A549 (cell line): ENCODE results near the gene UBE2S. TPM values are rescaled to one million over a fixed set of nuclear protein-coding genes. Genes with fewer than 3 reads are reported as not detected.

Experiments used
- ATAC-seq, 2 experiments: fragments of 200-7000 bp in 1 of 2; fragments of >200 bp in 1 of 2; cut with Nextera tagmentation in 1 of 2; cut with Tn5 transposase in 1 of 2; 3 replicates each; pipeline versions ENCODE4 v1.8.0 to v1.9.1; 2018 to 2020; ENCODE audit warnings: mild to moderate bottlenecking in 1 of 2, moderate library complexity in 1 of 2
- CTCF ChIA-PET: fragments of 300-600 bp; sonication (Branson Sonifier 250); formaldehyde crosslinking; extraction: SDS; loops from one replicate; lab custom pipeline; 2021; ENCODE audit warnings: antibody characterized with exemption, inconsistent platforms; lab: Yijun Ruan, JAX
- POLR2A ChIA-PET: fragments of 350-600 bp; formaldehyde crosslinking; extraction: SDS; loops from one replicate; lab custom pipeline; 2021; ENCODE audit warnings: antibody characterized with exemption, inconsistent platforms; lab: Yijun Ruan, JAX
- DNase-seq, 2 experiments: peaks; one replicate each; pipeline versions ENCODE4 v3.0.0 to v3.0.0-alpha.2; 2011 to 2016; ENCODE audit warnings: low read depth in 1 of 2, low spot score in 1 of 2
- FAIRE-seq: peaks from 2 replicates; lab custom pipeline; 2011; peaks lifted over from hg19 to GRCh38; lab: Jason Lieb, UNC
- H3K27ac ChIP-seq, 2 experiments: fragments of >200 bp; sonication (Bioruptor Twin); formaldehyde crosslinking; 3 replicates each; pipeline ENCODE4 v1.5.1; 2016 to 2017
- H3K4me1 ChIP-seq: fragments of >200 bp; sonication (Bioruptor Twin); formaldehyde crosslinking; 3 replicates; pipeline ENCODE4 v1.6.1; 2016
- H3K4me2 ChIP-seq: fragments of >200 bp; sonication (Bioruptor Twin); formaldehyde crosslinking; 3 replicates; pipeline ENCODE4 v1.6.1; 2016
- H3K4me3 ChIP-seq: fragments of >200 bp; sonication (Bioruptor Twin); formaldehyde crosslinking; 3 replicates; pipeline ENCODE4 v1.5.1; 2016
- H3K9me3 ChIP-seq: fragments of >200 bp; sonication (Bioruptor Twin); formaldehyde crosslinking; 3 replicates; pipeline ENCODE4 v1.6.1; 2016
- CBX8 ChIP-seq: fragments of 200-600 bp; sonication (generic); IDR thresholded peaks from 2 replicates; pipeline ENCODE4 v1.6.1; 2016
- CHD2 ChIP-seq: fragments of 150-350 bp; IDR thresholded peaks from 2 replicates; pipeline ENCODE4 v1.6.1; 2014; ENCODE audit warnings: low read length; ENCODE audit not compliant: partially characterized antibody
- CHD4 ChIP-seq: fragments of 200-600 bp; sonication (generic); IDR thresholded peaks from 2 replicates; pipeline ENCODE4 v1.6.1; 2016; ENCODE audit warnings: antibody characterized with exemption, mild to moderate bottlenecking, borderline replicate concordance
- FOSB ChIP-seq: fragments of 250-450 bp; sonication (Bioruptor Pico); IDR thresholded peaks from 2 replicates; pipeline ENCODE4 v1.5.0; 2020; ENCODE audit warnings: mild to moderate bottlenecking, moderate library complexity
- HOXA7 ChIP-seq: fragments of 250-450 bp; sonication (Bioruptor Pico); IDR thresholded peaks from 2 replicates; pipeline ENCODE4 v1.5.0; 2020; ENCODE audit warnings: mild to moderate bottlenecking, moderate library complexity
- JUN ChIP-seq, 2 experiments: fragments of >200 bp; sonication (Bioruptor Twin); formaldehyde crosslinking; IDR thresholded peaks; 2 replicates in 1 of 2; 3 replicates in 1 of 2; pipeline ENCODE4 v1.6.1; 2016 to 2017
- JUNB ChIP-seq: fragments of >200 bp; sonication (Bioruptor Twin); formaldehyde crosslinking; IDR thresholded peaks from 2 replicates; pipeline ENCODE4 v1.6.1; 2016
- MAFK ChIP-seq: fragments of 450-650 bp; IDR thresholded peaks from 2 replicates; pipeline ENCODE4 v1.6.1; 2014; ENCODE audit not compliant: partially characterized antibody
- MAZ ChIP-seq: fragments of 150-350 bp; IDR thresholded peaks from 2 replicates; pipeline ENCODE4 v1.6.1; 2014; ENCODE audit warnings: antibody characterized with exemption, low read depth, low read length, borderline replicate concordance
- NR3C1 ChIP-seq: fragments of >200 bp; sonication (Bioruptor Twin); formaldehyde crosslinking; IDR thresholded peaks from 3 replicates; pipeline ENCODE4 v1.6.1; 2017
- RAD21 ChIP-seq, 2 experiments: fragments of >200 bp in 1 of 2; sonication (Bioruptor Twin) in 1 of 2; formaldehyde crosslinking in 1 of 2; IDR thresholded peaks in 1 of 2; conservative IDR thresholded peaks in 1 of 2; 2 replicates in 1 of 2; 3 replicates in 1 of 2; pipeline ENCODE4 v1.6.1; 2012 to 2018; ENCODE audit warnings: inconsistent platforms in 1 of 2
- RNF2 ChIP-seq: fragments of 200-600 bp; sonication (generic); IDR thresholded peaks from 2 replicates; pipeline ENCODE4 v1.6.1; 2016; ENCODE audit warnings: low read depth, mild to moderate bottlenecking, antibody characterized with exemption, moderate library complexity, borderline replicate concordance
- ZFP36 ChIP-seq: fragments of 450-650 bp; IDR thresholded peaks from 2 replicates; pipeline ENCODE4 v1.6.1; 2014; ENCODE audit warnings: borderline replicate concordance; ENCODE audit not compliant: partially characterized antibody
- ZNF302 ChIP-seq: fragments of 250-450 bp; sonication (Bioruptor Pico); IDR thresholded peaks from 2 replicates; pipeline ENCODE4 v1.9.0; 2021; ENCODE audit warnings: inconsistent platforms, mild to moderate bottlenecking, moderate library complexity
- WGBS: methylation state at CpG from one replicate; pipeline ENCODE4 v1.1.6; 2017; ENCODE audit errors: missing lambda C conversion rate; 5-methylcytosine and 5-hydroxymethylcytosine counted together
- polyA plus RNA-seq, 4 experiments: library from polyadenylated mRNA; depleted of rRNA in 3 of 4; stranded (reverse); fragments of >200 nt; fragmentation: RNase III in 1 of 4; extraction: RNeasy Plus Mini Kit Qiagen cat#74134 plus additional on column Dnase treatment in 1 of 4; gene quantifications; 2 replicates in 3 of 4; 3 replicates in 1 of 4; pipeline ENCODE4 v1.2.3, GENCODE V29; 2011 to 2017
- TF ChIP-seq, protein P1 (sequence below): fragments of 250-450 bp; sonication (Bioruptor Pico); IDR thresholded peaks from 2 replicates; pipeline ENCODE4 v1.5.0; 2021; ENCODE audit warnings: mild to moderate bottlenecking, moderate library complexity, borderline replicate concordance
- TF ChIP-seq, protein P2 (sequence below): IDR thresholded peaks from 2 replicates; pipeline ENCODE4 v1.6.1; 2012; ENCODE audit warnings: low read depth, borderline replicate concordance
- TF ChIP-seq, protein P3 (sequence below): IDR thresholded peaks from 2 replicates; pipeline ENCODE4 v1.6.1; 2012

The UBE2S gene
- polyA plus RNA-seq, 2 of the 4 experiments (the other 2 are of a cell fraction): 139 to 295 TPM

DNA sequence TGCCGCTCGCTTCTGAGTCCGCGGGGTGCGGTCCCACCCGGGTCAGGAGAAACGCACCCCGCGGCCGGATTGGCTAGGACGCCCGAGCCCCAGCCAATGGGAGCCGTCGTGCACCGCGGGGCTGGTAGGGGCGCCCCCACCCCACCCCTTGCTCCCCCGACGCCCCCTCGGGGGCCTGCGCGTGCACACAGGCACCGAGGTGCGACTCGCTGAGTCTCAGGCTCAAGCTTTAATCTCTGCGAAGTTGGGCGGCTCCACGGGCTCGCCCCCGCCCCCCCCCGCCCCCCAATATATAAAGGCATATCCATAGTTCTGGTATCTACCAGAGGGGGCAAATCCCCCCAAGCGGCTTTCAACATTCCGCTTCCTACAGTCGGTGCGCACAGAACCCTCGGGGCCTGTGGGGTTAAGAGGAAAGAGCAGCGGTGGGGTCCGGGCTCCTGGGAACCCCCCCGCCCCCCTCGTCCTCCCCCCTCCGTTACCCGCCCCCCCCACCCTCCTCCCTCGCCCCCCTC is 52.8 kb downstream of the UBE2S start, which contains the start of gene COX6B2:
TSS of gene COX6B2 (minus strand) at position 22 of the 515 bp plus-strand sequence. CDS start 198 bp downstream, outside the sequence.
- CTCF ChIA-PET: interaction anchor here (1.1 to 14.8 kb wide), 5 partner anchors 16 to 151 kb away, joined by 3 to 105 read pairs (median 5); partner anchors contain the start of gene KMT5C
- Histone ChIP-seq H3K9me3 (no peaks in the 10 kb centered on the region), H3K4me1 (peaks cover 12% of the 10 kb centered on the region), H3K27ac (peak within 1 kb of the TSS; percentile 62 to 84), H3K4me3 (peak within 1 kb of the TSS; percentile 50), H3K4me2 (peak within 1 kb of the TSS; percentile 82)
- FAIRE-seq: no peak
- POLR2A ChIA-PET: interaction anchor here (1.3 kb wide), 1 partner anchor 15 kb away, joined by 3 read pairs; the partner anchor contains the start of gene KMT5C
- TF ChIP-seq CHD4: no peak
- TF ChIP-seq JUNB: no peak
- TF ChIP-seq ZNF302 (CRISPR knock-in tag): no peak
- no peak for TF ChIP-seq NR3C1
- no peak for TF ChIP-seq FOSB
- TF ChIP-seq, protein P1, sequence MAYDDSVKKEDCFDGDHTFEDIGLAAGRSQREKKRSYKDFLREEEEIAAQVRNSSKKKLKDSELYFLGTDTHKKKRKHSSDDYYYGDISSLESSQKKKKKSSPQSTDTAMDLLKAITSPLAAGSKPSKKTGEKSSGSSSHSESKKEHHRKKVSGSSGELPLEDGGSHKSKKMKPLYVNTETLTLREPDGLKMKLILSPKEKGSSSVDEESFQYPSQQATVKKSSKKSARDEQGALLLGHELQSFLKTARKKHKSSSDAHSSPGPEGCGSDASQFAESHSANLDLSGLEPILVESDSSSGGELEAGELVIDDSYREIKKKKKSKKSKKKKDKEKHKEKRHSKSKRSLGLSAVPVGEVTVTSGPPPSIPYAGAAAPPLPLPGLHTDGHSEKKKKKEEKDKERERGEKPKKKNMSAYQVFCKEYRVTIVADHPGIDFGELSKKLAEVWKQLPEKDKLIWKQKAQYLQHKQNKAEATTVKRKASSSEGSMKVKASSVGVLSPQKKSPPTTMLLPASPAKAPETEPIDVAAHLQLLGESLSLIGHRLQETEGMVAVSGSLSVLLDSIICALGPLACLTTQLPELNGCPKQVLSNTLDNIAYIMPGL (CRISPR knock-in tag): no peak
- TF ChIP-seq, protein P2, sequence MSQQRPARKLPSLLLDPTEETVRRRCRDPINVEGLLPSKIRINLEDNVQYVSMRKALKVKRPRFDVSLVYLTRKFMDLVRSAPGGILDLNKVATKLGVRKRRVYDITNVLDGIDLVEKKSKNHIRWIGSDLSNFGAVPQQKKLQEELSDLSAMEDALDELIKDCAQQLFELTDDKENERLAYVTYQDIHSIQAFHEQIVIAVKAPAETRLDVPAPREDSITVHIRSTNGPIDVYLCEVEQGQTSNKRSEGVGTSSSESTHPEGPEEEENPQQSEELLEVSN: no peak
- no peak for TF ChIP-seq HOXA7 (CRISPR knock-in tag)
- TF ChIP-seq ZFP36: no peak
- TF ChIP-seq CBX8: no peak
- no peak for TF ChIP-seq MAFK
- no peak for TF ChIP-seq JUN (IDR thresholded peaks at IDR 0.05)
- ATAC-seq: no peak; a peak in 1 of 6 replicates
- DNase-seq: no peak
- 21% methylated on average over 16 of the region's 43 CpGs for WGBS

DNA sequence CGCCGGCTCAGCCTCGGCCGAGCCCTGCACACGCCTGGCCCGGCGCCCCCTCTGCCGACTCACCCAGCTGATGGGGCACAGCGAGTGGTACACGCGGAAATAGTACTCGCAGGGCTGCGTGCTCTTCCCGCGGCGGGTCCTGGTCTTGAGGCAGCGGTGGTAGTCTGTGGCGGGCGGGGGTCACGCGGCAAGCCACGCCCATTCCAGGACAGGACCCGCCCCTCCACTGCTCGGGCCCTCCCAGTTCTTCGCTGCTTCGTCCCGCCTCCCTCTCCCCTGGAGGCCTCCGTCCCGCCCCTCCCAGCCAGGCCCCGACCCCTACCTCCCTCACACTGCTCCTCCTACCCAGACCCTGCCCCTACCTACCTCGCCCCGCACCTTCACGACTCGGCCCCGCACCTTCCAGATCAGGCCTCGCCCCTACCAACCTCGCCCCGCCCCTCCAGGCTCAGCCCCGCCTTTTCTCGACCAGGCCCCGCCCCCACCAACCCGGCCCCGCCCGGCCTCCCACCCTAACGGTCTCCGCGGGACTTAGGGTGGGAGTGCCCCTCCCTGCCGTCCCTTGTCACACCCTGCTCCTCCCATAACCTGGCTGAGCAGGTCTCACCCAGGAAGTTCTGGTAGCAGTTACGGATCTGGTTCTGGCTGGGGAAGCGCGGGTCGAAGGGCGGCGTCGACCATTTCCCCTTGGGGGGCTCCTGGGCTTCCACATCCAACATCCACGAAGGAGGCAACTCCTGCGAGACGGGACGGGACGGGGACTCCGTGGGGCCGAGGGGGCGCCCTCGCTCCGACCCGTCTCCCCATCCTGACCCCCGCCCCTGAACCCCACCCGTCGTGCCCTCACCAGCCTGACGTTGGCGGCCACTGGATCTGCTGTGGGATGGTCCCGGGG is 53.5 kb downstream of the UBE2S start:
- H3K9me3 ChIP-seq: no peaks in the 10 kb centered on the region
- peak overlapping the region; percentile 62 to 84 for H3K27ac ChIP-seq
- TF ChIP-seq MAZ: 0 out of 2 replicates have a peak, but pooled peaks have one; percentile 8
- peak; percentile 72; the same call in 1 of the 2 replicates for TF ChIP-seq RNF2
- TF ChIP-seq RAD21 (conservative IDR thresholded peaks at IDR 0.05 in 1 of 2, IDR thresholded peaks at IDR 0.05 in 1 of 2): no peak
- TF ChIP-seq CHD2: no peak
- TF ChIP-seq, protein P2: 0 out of 2 replicates have a peak, but pooled peaks have one; percentile 42
- TF ChIP-seq, protein P3, sequence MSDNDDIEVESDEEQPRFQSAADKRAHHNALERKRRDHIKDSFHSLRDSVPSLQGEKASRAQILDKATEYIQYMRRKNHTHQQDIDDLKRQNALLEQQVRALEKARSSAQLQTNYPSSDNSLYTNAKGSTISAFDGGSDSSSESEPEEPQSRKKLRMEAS: peak; percentile 57
- WGBS: 6% methylated on average over 42 of the region's 72 CpGs
- CTCF ChIA-PET: interaction anchor here (1.1 to 3.2 kb wide), 4 partner anchors 15 to 62 kb away, joined by 3 to 18 read pairs (median 6); partner anchors contain the start of gene KMT5C
- FAIRE-seq (no peak), DNase-seq (peak; percentile 75 to 90), ATAC-seq (peak; percentile 75 to 91)
- H3K4me3 ChIP-seq: peak overlapping the region; percentile 50
- POLR2A ChIA-PET: interaction anchor here (2.0 kb wide), 1 partner anchor 15 kb away, joined by 10 read pairs; the partner anchor contains the start of gene KMT5C
- H3K4me1 ChIP-seq: peaks cover 12% of the 10 kb centered on the region
- peak overlapping the region; percentile 82 for H3K4me2 ChIP-seq
